NOMO-1 (cell line): ENCODE data around the gene REEP3.
"Not testable (repeated sequence)": the region's sequence is repeated elsewhere in the genome, so short reads cannot be mapped to it uniquely, and the experiment has no call there.

Experiments used
- DNase-seq, 2 experiments: peaks; one replicate each; lab custom pipeline; 2025; ENCODE audit not compliant: unreplicated experiment in 2 of 2; lab: John Stamatoyannopoulos, UW

REEP3 gene, protein sequence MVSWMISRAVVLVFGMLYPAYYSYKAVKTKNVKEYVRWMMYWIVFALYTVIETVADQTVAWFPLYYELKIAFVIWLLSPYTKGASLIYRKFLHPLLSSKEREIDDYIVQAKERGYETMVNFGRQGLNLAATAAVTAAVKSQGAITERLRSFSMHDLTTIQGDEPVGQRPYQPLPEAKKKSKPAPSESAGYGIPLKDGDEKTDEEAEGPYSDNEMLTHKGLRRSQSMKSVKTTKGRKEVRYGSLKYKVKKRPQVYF

GRCh38 chr10:63520500-63521415 is at the start of gene REEP3:
TSS of gene REEP3 (plus strand) at chr10:63521401. CDS start at chr10:63521546, 145 bp downstream.
- peak; percentile 78 to 81 for DNase-seq

GRCh38 chr10:63474488-63474887 is 46.7 kb upstream of the REEP3 start:
- no peak for DNase-seq

- DNase-seq, result no peak
Observed at GRCh38 chr10:63477927-63478326, 43.3 kb upstream of the REEP3 start.

- DNase-seq, result no peak
Observed at GRCh38 chr10:63478564-63478963, 42.6 kb upstream of the REEP3 start.

DNA sequence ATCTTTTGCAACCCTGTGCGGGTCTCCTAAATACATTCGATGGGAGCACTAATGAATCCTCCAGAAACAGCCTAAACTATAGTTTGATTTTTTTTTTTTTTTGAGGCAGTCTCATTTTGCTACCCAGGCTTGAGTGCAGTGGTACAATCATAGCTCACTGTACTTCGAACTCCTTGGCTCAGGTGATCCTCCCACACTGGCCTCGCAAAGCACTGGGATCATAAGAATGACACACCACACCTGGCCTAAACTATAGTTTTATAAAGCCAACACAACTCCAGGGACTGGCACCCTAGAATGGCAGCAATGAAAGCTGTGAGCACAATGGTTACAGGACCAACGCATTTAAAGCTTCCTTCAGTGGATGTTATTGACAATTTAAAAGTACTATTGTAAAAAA is 41.0 kb upstream of the REEP3 start:
- DNase-seq, result no peak

DNA sequence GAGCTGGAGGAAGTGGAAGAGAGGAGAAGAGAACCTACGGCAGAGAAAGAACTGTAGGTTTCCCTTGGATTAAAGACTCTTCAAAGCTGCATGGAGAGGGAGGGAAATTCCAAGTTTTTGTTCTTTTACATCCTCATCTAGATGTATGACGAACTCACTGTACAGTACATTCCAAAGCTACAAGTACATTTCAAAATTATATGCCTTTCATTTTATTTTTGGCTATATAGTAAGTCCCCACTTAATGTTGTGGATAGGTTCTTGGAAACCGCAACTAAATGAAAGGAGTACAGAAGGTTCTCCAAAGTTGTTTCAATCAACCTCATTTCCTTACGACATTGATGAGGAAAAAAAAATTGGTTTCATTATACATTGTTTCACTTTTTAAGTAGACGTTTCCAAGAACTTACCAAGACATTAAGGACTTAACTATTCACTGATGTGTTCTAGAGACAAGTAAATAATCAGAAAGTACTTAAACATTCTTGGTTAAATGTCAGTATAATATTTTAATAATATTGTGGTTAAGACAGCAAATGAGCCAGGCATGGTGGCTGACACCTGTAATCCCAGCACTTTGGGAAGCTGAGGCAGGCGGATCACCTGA is 39.3 kb upstream of the REEP3 start:
- no peak for DNase-seq

DNA sequence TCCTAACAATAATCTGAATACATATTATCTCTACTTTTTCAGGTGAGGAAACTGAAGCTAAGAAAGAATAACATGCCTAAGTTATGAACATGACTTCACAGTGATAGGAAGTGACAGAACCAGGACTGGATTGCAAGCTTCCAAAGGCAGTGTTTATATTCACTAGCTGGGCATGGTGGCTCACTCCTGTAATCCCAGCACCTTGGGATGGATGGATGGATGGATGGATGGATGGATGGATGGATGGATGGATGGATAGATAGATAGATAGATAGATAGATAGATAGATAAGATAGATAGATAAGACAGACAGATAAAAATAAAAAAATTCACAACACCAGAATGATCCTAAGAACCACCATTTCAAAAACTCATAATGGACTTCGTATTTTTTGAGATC is 37.2 kb upstream of the REEP3 start:
- no peak for DNase-seq

DNA sequence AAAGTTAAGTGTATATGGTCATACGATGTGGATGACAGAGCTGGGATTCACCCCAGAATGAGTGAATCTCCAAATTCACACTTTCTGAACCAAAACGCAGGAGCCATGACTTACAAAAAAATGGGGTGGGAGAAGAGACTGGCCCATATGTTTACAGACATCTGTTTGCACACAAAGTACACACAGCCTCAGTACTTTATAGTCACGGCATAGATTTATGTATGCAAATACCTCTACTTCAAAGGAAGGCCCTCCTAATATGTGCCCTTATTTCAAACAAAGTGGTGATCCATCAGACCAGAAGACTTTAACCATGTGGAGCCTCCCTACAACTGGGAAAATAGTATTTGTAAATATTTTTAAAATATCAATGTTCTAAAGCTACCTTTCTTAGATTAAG is 33.2 kb upstream of the REEP3 start:
- DNase-seq, result no peak

DNA sequence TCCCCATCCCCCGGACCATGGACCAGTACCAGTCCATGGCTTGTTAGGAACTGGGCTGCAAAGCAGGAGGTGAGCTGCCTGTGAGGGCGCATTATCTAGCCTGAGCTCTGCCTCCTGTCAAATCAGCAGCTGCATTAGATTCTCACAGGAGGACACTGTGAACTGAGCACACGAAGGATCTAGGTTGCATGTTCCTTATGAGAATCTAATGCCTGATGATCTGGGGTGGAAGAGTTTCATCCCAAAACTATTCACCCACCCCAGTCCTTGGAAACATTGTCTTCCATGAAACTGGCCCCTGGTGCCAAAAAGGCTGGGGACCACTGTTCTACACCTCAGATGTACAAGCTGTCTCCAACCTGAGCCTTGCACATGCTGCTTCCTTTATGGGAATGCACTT is 31.4 kb upstream of the REEP3 start:
- DNase-seq, result no peak

GRCh38 chr10:63491588-63492316 is 29.4 kb upstream of the REEP3 start:
- DNase-seq, result peak in 1 of 2 experiments; percentile 30

GRCh38 chr10:63492317-63492690 is 28.9 kb upstream of the REEP3 start:
- not testable (repeated sequence) for DNase-seq

- no peak for DNase-seq
Observed at GRCh38 chr10:63493004-63493403, 28.2 kb upstream of the REEP3 start.

DNA sequence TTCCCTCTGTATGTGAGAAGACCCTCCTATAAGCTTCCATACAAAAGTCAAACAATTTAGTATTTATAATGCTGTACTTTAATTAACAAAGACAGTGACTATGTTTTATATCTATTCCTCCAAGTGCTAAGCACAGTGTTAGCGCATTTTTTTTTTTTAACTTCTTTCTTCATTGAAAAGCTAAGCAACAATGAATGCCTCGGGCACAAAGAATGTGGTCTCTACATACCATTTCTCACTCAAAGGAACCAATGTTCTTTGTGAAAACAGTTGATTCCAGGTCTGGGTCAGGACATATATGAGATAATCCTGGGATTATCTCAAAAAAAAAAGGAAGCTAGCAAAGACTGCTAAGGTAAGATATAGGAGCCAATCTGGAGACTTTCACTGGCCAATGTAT is 26.2 kb upstream of the REEP3 start:
- DNase-seq, result no peak

- DNase-seq, result no peak
Observed at GRCh38 chr10:63496561-63496960, 24.6 kb upstream of the REEP3 start.

- DNase-seq, result peak; percentile 64 to 85
Observed at GRCh38 chr10:63497321-63497720, 23.9 kb upstream of the REEP3 start.

- no peak for DNase-seq
Observed at GRCh38 chr10:63498665-63499064, 22.5 kb upstream of the REEP3 start.

DNA sequence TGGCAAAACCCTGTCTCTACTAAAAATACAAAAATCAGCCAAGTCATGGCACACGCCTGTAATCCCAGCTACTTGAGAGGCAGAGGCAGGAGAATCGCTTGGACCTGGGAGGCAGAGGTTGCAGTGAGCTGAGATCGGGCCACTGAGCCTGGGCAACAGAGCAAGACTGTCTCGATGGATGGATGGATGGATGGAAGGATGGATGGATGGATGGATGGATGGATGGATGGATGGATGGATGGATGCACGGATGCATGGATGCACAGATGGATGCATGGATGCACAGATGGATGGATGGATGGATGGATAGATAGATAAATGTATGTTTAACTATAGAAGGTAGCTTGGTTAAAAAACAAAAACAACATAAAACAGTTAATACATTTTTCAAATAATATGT is 20.6 kb upstream of the REEP3 start:
- not testable (repeated sequence) for DNase-seq

- no peak for DNase-seq
Observed at GRCh38 chr10:63501954-63502353, 19.2 kb upstream of the REEP3 start.

GRCh38 chr10:63502832-63503231 is 18.4 kb upstream of the REEP3 start:
- DNase-seq, result no peak

DNA sequence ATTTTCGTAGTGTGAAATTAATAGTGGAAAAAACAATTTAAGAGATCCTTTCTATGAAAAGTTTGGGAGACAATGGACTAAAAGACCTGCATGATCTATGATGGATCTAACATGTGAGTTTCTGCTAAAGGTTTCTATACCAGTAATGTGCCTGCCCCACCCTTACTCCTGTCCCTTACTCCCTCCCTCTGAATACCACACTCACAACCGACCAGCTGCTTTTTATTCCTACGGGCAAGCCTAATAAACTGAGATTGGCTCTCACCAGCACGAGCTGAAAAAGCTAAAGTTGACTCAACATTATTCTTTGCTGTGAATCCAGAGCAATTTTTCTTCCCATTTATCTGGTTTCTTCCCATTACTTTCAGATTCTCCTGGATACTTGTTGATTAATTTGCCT is 17.8 kb upstream of the REEP3 start:
- no peak for DNase-seq
